Breast epithelium (tissue), 3 donors: Measurements from ENCODE around the gene DYNC2LI1.

Experiments used
- POLR2A ChIP-seq: fragments of 450-650 bp; IDR thresholded peaks from one replicate; pipeline ENCODE4 v1.6.1; 2016; ENCODE audit warnings: antibody characterized with exemption, mild to moderate bottlenecking, moderate library complexity
- TF ChIP-seq, protein P1 (sequence below), 3 donors: fragments of 450-650 bp; IDR thresholded peaks; one replicate each; pipeline ENCODE4 v1.5.1; 2016 to 2017; ENCODE audit warnings: antibody characterized with exemption in 3 of 3, mild to moderate bottlenecking in 3 of 3, moderate library complexity in 3 of 3

DNA sequence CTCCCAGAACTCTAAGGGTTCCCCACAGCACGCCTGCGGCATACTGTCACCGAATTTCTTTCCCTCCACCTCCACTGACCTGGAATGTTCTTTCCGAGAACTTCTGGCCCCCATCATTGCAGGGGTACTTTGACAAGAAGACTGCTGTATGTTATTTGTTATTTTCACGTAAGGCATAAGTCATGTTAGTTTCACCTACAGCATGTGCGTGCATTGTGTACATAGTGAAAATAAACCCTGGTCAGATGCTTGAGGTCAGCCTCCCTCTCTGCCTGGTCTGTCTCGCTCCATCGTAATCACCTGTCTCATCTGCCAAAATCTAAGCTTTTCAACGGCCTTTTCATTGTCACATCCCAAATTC is 69.0 kb downstream of the DYNC2LI1 start:
- no peak for TF ChIP-seq POLR2A
- TF ChIP-seq, protein P1, sequence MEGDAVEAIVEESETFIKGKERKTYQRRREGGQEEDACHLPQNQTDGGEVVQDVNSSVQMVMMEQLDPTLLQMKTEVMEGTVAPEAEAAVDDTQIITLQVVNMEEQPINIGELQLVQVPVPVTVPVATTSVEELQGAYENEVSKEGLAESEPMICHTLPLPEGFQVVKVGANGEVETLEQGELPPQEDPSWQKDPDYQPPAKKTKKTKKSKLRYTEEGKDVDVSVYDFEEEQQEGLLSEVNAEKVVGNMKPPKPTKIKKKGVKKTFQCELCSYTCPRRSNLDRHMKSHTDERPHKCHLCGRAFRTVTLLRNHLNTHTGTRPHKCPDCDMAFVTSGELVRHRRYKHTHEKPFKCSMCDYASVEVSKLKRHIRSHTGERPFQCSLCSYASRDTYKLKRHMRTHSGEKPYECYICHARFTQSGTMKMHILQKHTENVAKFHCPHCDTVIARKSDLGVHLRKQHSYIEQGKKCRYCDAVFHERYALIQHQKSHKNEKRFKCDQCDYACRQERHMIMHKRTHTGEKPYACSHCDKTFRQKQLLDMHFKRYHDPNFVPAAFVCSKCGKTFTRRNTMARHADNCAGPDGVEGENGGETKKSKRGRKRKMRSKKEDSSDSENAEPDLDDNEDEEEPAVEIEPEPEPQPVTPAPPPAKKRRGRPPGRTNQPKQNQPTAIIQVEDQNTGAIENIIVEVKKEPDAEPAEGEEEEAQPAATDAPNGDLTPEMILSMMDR (IDR thresholded peaks at IDR 0.05) = no peak
